WTC11 (cell line): Measurements from ENCODE around the gene STOX2. TPM values are rescaled to one million over a fixed set of nuclear protein-coding genes. Genes with fewer than 3 reads are reported as not detected.

Experiments used
- ATAC-seq: fragments of 200-7000 bp; cut with Tn5 transposase; 2 replicates; pipeline ENCODE4 v1.10.0; 2021; ENCODE audit warnings: mild to moderate bottlenecking, moderate library complexity
- CTCF ChIA-PET: fragments of 300-600 bp; sonication (Branson Sonifier 250); formaldehyde crosslinking; loops from one replicate; lab custom pipeline; 2021; ENCODE audit warnings: antibody characterized with exemption; lab: Charles Lee
- POLR2A ChIA-PET: fragments of 350-600 bp; sonication (Branson Sonifier 250); formaldehyde crosslinking; loops from one replicate; lab custom pipeline; 2021; ENCODE audit warnings: antibody characterized with exemption; lab: Charles Lee
- DNase-seq: peaks from one replicate; pipeline ENCODE4 v3.0.0; 2021; ENCODE audit warnings: low spot score
- H3K27ac Mint-ChIP-seq: 2 replicates; pipeline ENCODE4 v1.8.0; 2021; ENCODE audit warnings: mixed read lengths
- H3K27me3 Mint-ChIP-seq: 2 replicates; pipeline ENCODE4 v1.8.0; 2021; ENCODE audit warnings: low read depth, mild to moderate bottlenecking, moderate library complexity, mixed read lengths
- H3K36me3 Mint-ChIP-seq: 2 replicates; pipeline ENCODE4 v1.8.0; 2021; ENCODE audit warnings: mixed read lengths
- H3K4me1 Mint-ChIP-seq: 2 replicates; pipeline ENCODE4 v1.8.0; 2022; ENCODE audit warnings: mixed read lengths
- H3K4me3 Mint-ChIP-seq: 2 replicates; pipeline ENCODE4 v1.8.0; 2021; ENCODE audit warnings: mild to moderate bottlenecking, moderate library complexity, mixed read lengths
- H3K9me3 Mint-ChIP-seq: 2 replicates; pipeline ENCODE4 v1.8.0; 2021; ENCODE audit warnings: mixed read lengths
- AFF4 ChIP-seq: sonication (generic); formaldehyde crosslinking; IDR thresholded peaks from 2 replicates; pipeline ENCODE4 v1.8.1; 2023; ENCODE audit warnings: mild to moderate bottlenecking, missing genetic modification reagents, borderline replicate concordance
- E2F4 ChIP-seq: sonication (generic); formaldehyde crosslinking; IDR thresholded peaks from 2 replicates; pipeline ENCODE4 v1.8.1; 2022; ENCODE audit warnings: low read depth, mild to moderate bottlenecking, moderate library complexity, missing genetic modification reagents, borderline replicate concordance
- E2F5 ChIP-seq: sonication (generic); formaldehyde crosslinking; IDR thresholded peaks from 2 replicates; pipeline ENCODE4 v1.8.1; 2022; ENCODE audit warnings: mild to moderate bottlenecking, moderate library complexity, missing genetic modification reagents
- HMGXB4 ChIP-seq: sonication (generic); formaldehyde crosslinking; IDR thresholded peaks from 2 replicates; pipeline ENCODE4 v1.8.1; 2023; ENCODE audit warnings: mild to moderate bottlenecking, moderate library complexity, missing genetic modification reagents
- IRF2 ChIP-seq: sonication (generic); formaldehyde crosslinking; IDR thresholded peaks from 2 replicates; pipeline ENCODE4 v1.8.0; 2022; ENCODE audit warnings: low read depth, missing genetic modification reagents, borderline replicate concordance
- KAT7 ChIP-seq: sonication (generic); formaldehyde crosslinking; IDR thresholded peaks from 2 replicates; pipeline ENCODE4 v1.8.1; 2023; ENCODE audit warnings: missing genetic modification reagents, mild to moderate bottlenecking, borderline replicate concordance
- NFE2L1 ChIP-seq: sonication (generic); formaldehyde crosslinking; IDR thresholded peaks from 2 replicates; pipeline ENCODE4 v1.8.1; 2023; ENCODE audit warnings: missing genetic modification reagents
- NFYB ChIP-seq: sonication (generic); formaldehyde crosslinking; conservative IDR thresholded peaks from 2 replicates; pipeline ENCODE4 v1.8.0; 2022; ENCODE audit warnings: low read depth, missing genetic modification reagents
- NR1H2 ChIP-seq: sonication (generic); formaldehyde crosslinking; IDR thresholded peaks from 2 replicates; pipeline ENCODE4 v1.9.0; 2021; ENCODE audit warnings: mild to moderate bottlenecking, moderate library complexity, missing genetic modification reagents
- NR3C1 ChIP-seq: sonication (generic); formaldehyde crosslinking; conservative IDR thresholded peaks from 2 replicates; pipeline ENCODE4 v1.8.1; 2023; ENCODE audit warnings: low read depth, mild to moderate bottlenecking, missing genetic modification reagents
- OVOL2 ChIP-seq: fragments of 250-450 bp; sonication (Bioruptor Pico); IDR thresholded peaks from 2 replicates; pipeline ENCODE4 v1.9.0; 2021; ENCODE audit warnings: mild to moderate bottlenecking, borderline replicate concordance
- RORB ChIP-seq: fragments of 250-450 bp; sonication (Bioruptor Pico); IDR thresholded peaks from 2 replicates; pipeline ENCODE4 v1.9.0; 2021; ENCODE audit warnings: mild to moderate bottlenecking
- SOX15 ChIP-seq: fragments of 250-450 bp; sonication (Bioruptor Pico); IDR thresholded peaks from 2 replicates; pipeline ENCODE4 v1.9.0; 2021; ENCODE audit warnings: mild to moderate bottlenecking
- TEAD4 ChIP-seq: sonication (generic); formaldehyde crosslinking; IDR thresholded peaks from 2 replicates; pipeline ENCODE4 v1.8.0; 2022; ENCODE audit warnings: mild to moderate bottlenecking, missing genetic modification reagents
- ZNF138 ChIP-seq: sonication (generic); formaldehyde crosslinking; conservative IDR thresholded peaks from 2 replicates; pipeline ENCODE4 v1.8.1; 2022; ENCODE audit warnings: mild to moderate bottlenecking, moderate library complexity, missing genetic modification reagents
- ZNF232 ChIP-seq: sonication (generic); formaldehyde crosslinking; IDR thresholded peaks from 2 replicates; pipeline ENCODE4 v1.8.0; 2022; ENCODE audit warnings: mild to moderate bottlenecking, missing genetic modification reagents
- ZNF263 ChIP-seq: sonication (generic); formaldehyde crosslinking; IDR thresholded peaks from 2 replicates; pipeline ENCODE4 v1.8.1; 2022; ENCODE audit warnings: low read depth, mild to moderate bottlenecking, moderate library complexity, missing genetic modification reagents
- ZNF532 ChIP-seq: fragments of 250-450 bp; sonication (Bioruptor Pico); IDR thresholded peaks from 2 replicates; pipeline ENCODE4 v1.9.0; 2021; ENCODE audit warnings: mild to moderate bottlenecking, borderline replicate concordance
- total RNA-seq: library from RNA; stranded (reverse); gene quantifications from 3 replicates; pipeline ENCODE4 v1.2.3, GENCODE V29; 2021

Gene STOX2
- total RNA-seq, 1 experiment from 2014 or later = 31.6 TPM

- DNase-seq = no peak
- no peak overlapping the region for H3K27ac Mint-ChIP-seq
- POLR2A ChIA-PET = no interaction called here
- TF ChIP-seq AFF4 (CRISPR knock-in tag) = no peak
- TF ChIP-seq NFE2L1 (CRISPR knock-in tag) = no peak
- TF ChIP-seq ZNF532 = no peak
- TF ChIP-seq ZNF138 (CRISPR knock-in tag) = no peak
- no peak for TF ChIP-seq E2F5
- no peak for TF ChIP-seq NR1H2 (CRISPR knock-in tag)
- TF ChIP-seq NR3C1 (CRISPR knock-in tag) = no peak
- no peak for TF ChIP-seq ZNF232
- TF ChIP-seq NFYB (CRISPR knock-in tag) = no peak
- TF ChIP-seq IRF2 (CRISPR knock-in tag) = no peak
- no peak for TF ChIP-seq TEAD4 (CRISPR knock-in tag)
- TF ChIP-seq OVOL2 = no peak
- no peak for TF ChIP-seq KAT7 (CRISPR knock-in tag)
- no peak for TF ChIP-seq HMGXB4
- no peak for TF ChIP-seq SOX15
- no peak for TF ChIP-seq E2F4
- no peak for TF ChIP-seq RORB (CRISPR knock-in tag)
- TF ChIP-seq ZNF263 (CRISPR knock-in tag) = no peak
- TF ChIP-seq, all 79 proteins: peak for 0
- peaks cover 11% of the 10 kb centered on the region for H3K36me3 Mint-ChIP-seq
- H3K9me3 Mint-ChIP-seq = peaks cover 16% of the 10 kb centered on the region
- peaks cover 19% of the 10 kb centered on the region for H3K4me1 Mint-ChIP-seq
- H3K4me3 Mint-ChIP-seq = no peak overlapping the region
- no peak for ATAC-seq
- peaks cover 25% of the 10 kb centered on the region for H3K27me3 Mint-ChIP-seq
- CTCF ChIA-PET = no interaction called here
Observed at GRCh38 chr4:184041156-184041555, 136.0 kb downstream of the STOX2 start.
